Activated CD8-positive, alpha-beta memory T cell treated with anti-CD3 and anti-CD28 coated beads for 36 hours (primary cell): ENCODE measurements around the gene LGALS4. TPM values are rescaled to one million over a fixed set of nuclear protein-coding genes. Genes with fewer than 3 reads are reported as not detected.
"Not testable (repeated sequence)": the region's sequence is repeated elsewhere in the genome, so short reads cannot be mapped to it uniquely, and the experiment has no call there.

ENCODE experiments used
- CTCF ChIA-PET: fragments of 350-600 bp; sonication (Branson Sonifier 250); formaldehyde crosslinking; loops from one replicate; lab custom pipeline; 2021; ENCODE audit warnings: antibody characterized with exemption; lab: Charles Lee
- POLR2A ChIA-PET: fragments of 350-600 bp; sonication (Branson Sonifier 250); formaldehyde crosslinking; loops from one replicate; lab custom pipeline; 2021; ENCODE audit warnings: antibody characterized with exemption; lab: Charles Lee
- total RNA-seq, 2 experiments: library from RNA; stranded (reverse); gene quantifications; one replicate each; pipeline ENCODE4 v1.2.3, GENCODE V29; 2021

LGALS4 gene
- total RNA-seq, 2 experiments from 2014 or later, result 0.65 to 0.82 TPM

GRCh38 chr19:38788478-38789243, 24.1 kb downstream of the LGALS4 start, which contains the start of gene LGALS7B:
Gene LGALS7B, plus strand, starts transcription at chr19:38789200. Its CDS starts 27 bp downstream, at chr19:38789227.
- POLR2A ChIA-PET, result no interaction called here
- CTCF ChIA-PET, result no interaction called here

GRCh38 chr19:38786572-38787265, 26.0 kb downstream of the LGALS4 start:
- ChIA-PET POLR2A (interaction anchor here (0.5 to 0.6 kb wide), 3 partner anchors 47 to 92 kb away, joined by 3 to 7 read pairs (median 3); no protein-coding TSS in a partner anchor), CTCF (interaction anchor here (0.6 kb wide), 1 partner anchor 17 kb away, joined by 3 read pairs; no protein-coding TSS in a partner anchor)

DNA sequence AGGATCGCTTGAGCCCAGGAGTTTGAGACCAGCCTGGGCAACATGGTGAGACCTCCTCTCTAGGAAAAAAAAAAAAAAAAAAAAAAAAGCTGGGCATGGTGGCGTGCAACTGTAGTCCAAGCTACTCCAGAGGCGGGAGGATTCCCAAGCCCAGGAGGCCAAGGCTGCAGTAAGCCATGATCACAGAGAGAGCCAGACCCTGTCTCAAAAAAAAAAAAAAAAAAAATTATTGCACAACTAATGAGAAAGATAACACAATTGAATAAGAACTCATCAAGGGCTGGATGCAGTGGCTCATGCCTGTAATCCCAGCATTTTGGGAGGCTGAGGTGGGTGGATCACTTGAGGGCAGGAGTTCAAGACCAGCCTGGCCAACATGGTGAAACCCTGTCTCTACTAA, 26.7 kb downstream of the LGALS4 start:
- POLR2A ChIA-PET, result interaction anchor here (0.5 to 0.6 kb wide), 2 partner anchors 89 to 91 kb away, joined by 3 to 7 read pairs; no protein-coding TSS in a partner anchor
- CTCF ChIA-PET, result interaction anchor here (0.6 kb wide), 1 partner anchor 16 kb away, joined by 3 read pairs; no protein-coding TSS in a partner anchor

- ChIA-PET POLR2A (no interaction called here), CTCF (no interaction called here)
These were observed 27.5 kb downstream of the LGALS4 start for GRCh38 chr19:38785187-38785699.

DNA sequence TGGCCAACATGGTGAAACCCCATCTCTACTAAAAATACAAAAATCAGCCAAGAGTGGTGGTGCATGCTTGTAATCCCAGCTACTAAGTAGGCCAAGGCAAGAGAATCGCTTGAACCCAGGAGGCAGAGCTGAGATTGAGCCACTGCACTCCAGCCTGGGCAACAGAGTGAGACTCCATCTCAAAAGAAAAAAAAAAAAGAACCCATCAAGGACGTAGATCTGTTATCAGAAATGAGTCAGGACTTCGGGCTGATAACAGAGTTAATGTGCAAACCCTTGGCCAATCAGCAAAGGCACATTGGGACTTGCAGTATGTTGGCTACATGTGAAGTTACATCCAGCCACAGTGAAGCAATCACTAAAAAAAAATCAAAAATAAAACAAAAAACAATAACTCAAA, 28.5 kb downstream of the LGALS4 start:
- POLR2A ChIA-PET, result interaction anchor here (0.6 kb wide), 2 partner anchors 49 to 52 kb away, joined by 4 to 7 read pairs; no protein-coding TSS in a partner anchor
- CTCF ChIA-PET, result no interaction called here

DNA sequence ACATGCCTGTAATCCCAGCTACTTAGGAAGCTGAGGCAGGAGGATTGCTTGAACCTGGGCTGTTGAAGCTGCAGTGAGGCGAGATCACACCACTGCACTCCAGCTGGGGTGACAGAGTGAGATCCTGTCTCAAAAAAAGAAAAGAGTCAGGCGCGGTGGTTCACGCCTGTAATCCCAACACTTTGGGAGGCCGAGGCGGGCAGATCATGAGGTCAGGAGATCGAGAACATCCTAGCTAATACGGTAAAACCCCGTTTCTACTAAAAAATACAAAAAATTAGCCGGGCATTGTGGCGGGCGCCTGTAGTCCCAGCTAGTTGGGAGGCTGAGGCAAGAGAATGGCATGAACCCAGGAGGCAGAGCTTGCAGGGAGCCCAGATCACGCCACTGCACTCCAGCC, 30.5 kb downstream of the LGALS4 start:
- CTCF ChIA-PET, result interaction anchor here (0.7 kb wide), 1 partner anchor 15 kb away, joined by 3 read pairs; no protein-coding TSS in a partner anchor
- POLR2A ChIA-PET, result not testable (repeated sequence)

GRCh38 chr19:38781058-38781457, 31.7 kb downstream of the LGALS4 start:
- CTCF ChIA-PET, result interaction anchor here (0.8 kb wide), 1 partner anchor 124 kb away, joined by 3 read pairs; no protein-coding TSS in a partner anchor

GRCh38 chr19:38780443-38780842, 32.3 kb downstream of the LGALS4 start:
- ChIA-PET CTCF (interaction anchor here (0.8 kb wide), 1 partner anchor 123 kb away, joined by 3 read pairs; no protein-coding TSS in a partner anchor), POLR2A (no interaction called here)

More at GRCh38 chr19:38781058-38781457, 31.7 kb downstream of the LGALS4 start:
- POLR2A ChIA-PET, result no interaction called here

DNA sequence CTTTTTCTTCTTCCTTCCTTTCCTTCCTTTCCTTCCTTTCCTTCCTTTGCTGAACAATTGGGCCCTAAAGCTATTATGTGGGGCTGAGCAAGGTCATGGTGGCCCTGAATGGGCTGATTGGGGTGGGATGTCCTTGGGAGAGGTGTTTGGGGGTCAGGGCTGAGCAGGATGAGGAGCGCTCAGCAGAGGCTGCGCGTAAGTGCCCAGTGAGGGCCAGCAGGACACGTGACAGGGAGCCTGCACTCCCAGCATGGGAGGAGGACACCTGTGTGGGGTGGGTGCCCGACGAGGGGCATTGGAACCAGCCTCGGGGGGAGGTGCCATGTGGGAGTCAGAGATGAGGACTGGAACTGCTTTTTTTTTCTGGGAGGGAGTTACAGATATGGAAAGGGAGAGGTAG, 34.0 kb downstream of the LGALS4 start:
- CTCF ChIA-PET, result interaction anchor here (0.9 kb wide), 1 partner anchor 30 kb away, joined by 3 read pairs; no protein-coding TSS in a partner anchor

DNA sequence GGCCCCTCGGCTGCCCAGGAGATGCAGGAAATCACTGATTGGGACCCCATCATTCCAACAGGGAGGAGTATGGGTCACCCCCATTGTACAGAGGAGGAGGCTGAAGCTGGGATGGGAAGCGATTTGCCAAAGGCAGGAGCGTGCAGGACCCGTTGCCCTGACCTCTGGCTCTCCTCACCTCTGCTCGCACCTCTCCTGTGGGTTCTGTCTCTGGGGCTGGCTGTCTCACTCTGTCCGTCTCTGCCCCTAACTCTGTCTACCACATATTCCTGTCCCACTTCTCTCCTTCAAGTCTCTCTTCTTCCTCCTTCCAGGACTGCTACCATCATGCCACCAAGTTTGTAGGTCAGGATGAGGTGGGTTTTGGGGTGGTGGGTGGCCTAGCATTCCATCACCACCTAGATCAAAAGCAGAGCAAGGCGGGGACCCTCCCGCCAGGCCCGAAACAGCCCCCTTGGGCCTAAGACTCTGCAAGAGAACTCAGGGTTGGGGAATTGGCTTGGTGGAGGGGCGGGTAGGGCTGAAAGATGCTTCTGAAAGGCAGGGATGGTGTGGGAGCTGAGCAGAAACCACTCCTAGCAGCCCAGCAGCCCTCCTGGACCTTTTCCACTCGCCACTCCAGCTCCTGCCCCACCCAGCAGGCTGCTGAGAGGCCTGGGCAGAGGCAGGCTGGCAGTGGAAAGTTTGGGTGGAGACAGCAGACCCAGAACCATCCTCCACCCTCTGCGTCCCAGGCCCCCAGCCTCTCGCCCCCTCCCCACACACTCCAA, 38.4 kb downstream of the LGALS4 start:
- POLR2A ChIA-PET, result no interaction called here
- CTCF ChIA-PET, result interaction anchor here (0.6 kb wide), 1 partner anchor 227 kb away, joined by 3 read pairs; no protein-coding TSS in a partner anchor

More for the DNA sequence above, 34.0 kb downstream of the LGALS4 start:
- POLR2A ChIA-PET, result no interaction called here

DNA sequence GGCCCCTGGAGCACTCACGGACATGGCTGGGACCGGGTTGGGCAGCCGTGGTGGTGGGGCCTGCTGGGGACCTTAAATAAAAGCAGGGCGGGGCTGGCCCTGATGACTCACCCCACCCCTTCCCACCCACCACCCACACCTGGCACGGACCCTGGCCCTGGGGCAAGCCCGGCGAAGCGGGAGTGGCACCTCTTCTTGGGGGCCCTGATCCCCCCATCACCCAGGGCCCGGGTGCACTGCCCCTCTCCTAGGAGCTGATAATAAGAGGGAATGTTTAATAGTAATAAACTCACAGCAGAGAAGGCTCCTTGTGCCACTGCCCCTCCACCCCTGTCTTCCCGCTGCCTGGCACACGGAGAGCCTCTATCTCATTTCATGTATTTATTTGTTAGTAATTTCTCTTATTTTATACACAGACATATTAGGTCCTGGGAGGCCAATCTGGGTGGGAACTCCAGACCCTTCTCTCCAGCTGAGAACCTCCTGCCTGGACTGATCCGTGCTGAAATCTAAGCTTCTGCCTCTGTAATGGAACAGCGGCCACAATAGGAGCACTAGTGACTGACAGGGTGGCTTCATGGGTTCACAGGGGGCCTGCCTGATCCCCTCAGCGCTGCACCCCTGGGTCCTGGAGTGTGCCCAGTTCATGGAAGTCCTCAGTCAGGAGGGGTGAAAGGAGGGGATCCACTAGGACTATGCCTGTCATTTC, 39.1 kb downstream of the LGALS4 start, which contains the start of gene LGALS7:
LGALS7 (minus strand) TSS at position 49 of the 709 bp plus-strand sequence; CDS start at position 24, 25 bp downstream.
- ChIA-PET CTCF (no interaction called here), POLR2A (no interaction called here)

DNA sequence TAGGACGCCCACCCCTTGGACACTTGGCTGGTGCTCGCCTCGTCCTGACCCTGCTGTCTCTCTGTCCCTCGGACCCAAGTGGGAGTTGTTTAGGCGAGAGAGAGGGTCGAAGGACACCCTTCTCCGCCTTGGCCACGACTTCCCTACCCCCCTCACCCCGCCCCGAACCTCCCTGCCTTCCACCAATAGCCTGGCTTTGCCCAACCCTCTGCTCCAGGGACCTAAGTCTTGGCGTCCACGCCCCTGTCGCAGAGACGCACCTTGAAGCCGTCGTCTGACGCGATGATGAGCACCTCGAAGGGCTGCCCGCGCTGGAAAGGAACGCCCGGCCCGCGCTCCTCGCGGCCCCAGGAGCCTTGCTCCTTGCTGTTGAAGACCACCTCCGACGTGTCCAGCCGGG, 41.2 kb downstream of the LGALS4 start:
- POLR2A ChIA-PET, CTCF ChIA-PET: not testable (repeated sequence)

DNA sequence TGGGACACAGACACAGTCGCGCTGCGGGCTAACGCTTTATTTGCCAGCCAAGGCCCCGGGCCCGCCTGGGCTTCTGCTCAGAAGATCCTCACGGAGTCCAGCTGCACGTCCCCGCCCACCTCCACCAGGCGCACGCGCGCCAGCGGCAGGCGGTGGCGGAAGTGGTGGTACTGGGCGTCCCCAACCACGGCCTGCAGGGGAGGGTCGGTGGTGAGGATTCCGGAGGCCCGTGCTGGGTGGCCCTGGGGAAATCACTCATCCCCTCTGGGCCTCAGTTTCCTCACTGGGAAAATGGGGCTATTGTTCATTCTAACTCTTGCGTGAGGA, 41.8 kb downstream of the LGALS4 start:
- CTCF ChIA-PET, POLR2A ChIA-PET: not testable (repeated sequence)

DNA sequence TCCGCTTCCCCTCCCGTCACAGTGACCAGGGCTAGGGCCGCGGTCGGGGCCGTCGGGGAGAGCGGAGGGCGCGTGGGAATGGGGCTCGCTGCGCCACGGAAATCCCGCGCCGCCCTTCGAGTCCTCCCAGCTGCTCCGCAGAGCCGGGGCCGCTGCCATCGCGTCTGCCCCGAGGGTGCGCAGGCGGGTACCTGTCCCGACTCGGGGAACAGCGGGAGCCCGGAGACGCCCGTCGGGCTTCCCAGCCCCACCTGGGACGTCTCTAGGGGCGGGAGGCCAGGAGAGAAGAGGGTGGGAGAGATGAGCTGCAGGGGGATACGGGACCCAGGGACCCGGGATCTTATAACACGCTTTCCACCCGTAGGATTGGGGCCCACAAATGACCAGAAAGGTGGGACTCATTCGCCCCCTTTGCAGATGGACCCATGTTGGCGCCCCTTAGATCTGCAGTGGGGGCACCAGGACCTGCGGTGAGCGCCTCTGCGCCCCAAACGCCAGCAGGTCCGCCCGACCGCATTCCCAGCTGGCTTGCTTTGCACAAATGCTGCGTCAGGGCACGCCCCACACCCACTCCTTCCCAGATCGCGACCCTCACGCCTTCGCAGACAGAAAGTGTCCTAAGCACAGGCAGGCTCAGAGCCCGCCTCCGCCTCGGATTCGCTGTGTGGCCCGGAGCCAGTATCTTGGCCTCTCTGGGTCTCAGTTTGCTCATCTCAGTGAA, 42.4 kb downstream of the LGALS4 start:
- ChIA-PET POLR2A (interaction anchor here (1.0 kb wide), 1 partner anchor 79 kb away, joined by 3 read pairs; no protein-coding TSS in a partner anchor), CTCF (interaction anchor here (0.7 to 1.0 kb wide), 2 partner anchors 16 to 77 kb away, joined by 3 read pairs; no protein-coding TSS in a partner anchor)

DNA sequence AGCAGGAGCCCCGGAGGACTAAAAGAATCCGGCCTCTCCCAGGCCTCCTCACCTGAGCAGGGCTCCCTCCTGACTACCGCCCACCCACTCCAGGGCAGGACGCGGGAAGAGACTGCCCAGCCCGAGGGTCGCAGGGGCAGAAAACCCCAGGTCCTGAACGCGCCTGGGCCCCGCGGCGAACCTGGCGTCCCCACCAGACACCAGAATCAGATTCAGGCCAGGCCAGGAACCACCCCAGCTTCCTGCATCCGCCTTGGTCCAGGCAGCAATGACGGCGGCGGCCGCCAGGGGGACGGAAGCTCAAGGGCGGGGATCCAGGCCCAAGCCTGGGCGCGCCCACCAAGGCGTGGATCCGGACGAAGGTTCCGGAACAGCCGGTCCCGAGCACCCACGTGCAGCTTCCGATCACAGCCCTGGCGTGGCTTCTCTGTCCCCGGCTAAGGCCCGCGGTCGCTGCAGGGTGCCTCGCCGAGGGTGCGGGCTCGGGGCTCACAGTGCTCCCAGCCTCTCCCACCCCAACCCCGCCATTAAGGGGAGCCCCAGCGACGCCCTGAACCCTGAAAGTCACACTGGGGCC, 43.0 kb downstream of the LGALS4 start:
- CTCF ChIA-PET, result interaction anchor here (0.6 to 1.3 kb wide), 5 partner anchors 16 to 118 kb away, joined by 3 read pairs; no protein-coding TSS in a partner anchor
- POLR2A ChIA-PET, result interaction anchor here (1.0 kb wide), 1 partner anchor 80 kb away, joined by 3 read pairs; no protein-coding TSS in a partner anchor

DNA sequence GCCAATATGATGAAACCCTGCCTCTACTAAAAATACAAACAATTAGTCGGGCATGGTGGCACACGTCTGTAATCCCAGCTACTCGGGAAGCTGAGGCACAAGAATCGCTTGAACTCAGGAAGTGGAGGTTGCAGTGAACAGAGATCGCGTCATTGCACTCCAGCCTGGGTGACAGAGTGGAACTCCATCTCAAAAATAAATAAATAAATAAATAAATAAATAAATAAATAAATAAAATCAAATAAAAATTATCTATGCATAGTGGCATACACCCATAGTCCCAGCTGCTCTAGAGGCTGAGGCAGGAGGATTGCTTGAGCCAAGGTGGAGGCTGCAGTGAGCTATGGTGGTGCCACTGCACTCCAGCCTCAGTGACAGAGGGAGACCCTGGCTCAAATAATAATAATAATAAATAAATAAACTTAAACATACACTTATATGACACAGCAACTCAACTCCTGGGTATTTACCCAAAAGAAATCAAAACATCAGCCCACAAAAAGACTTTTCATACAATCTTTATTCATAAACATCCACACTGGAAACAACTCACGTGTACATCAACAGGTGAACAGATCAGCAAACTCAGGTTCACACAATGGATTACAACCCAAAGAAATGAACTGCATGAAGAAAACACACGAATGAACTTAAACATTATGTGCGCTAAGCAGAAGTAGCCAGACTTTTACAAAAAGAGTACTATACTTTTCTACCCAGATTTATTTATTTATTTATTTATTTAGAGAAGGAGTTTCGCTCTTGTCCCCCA, 46.3 kb downstream of the LGALS4 start:
- ChIA-PET POLR2A (interaction anchor here (0.6 kb wide), 1 partner anchor 249 kb away, joined by 3 read pairs; no protein-coding TSS in a partner anchor), CTCF (no interaction called here)
